GM20000 (cell line): ENCODE results near the gene HERC6.
"Not testable (repeated sequence)": the region's sequence is repeated elsewhere in the genome, so short reads cannot be mapped to it uniquely, and the experiment has no call there.

Experiments used
- DNase-seq: peaks from one replicate; pipeline ENCODE4 v3.0.0; 2012; ENCODE audit warnings: low spot score
- TF ChIP-seq, protein P1 (sequence below): IDR thresholded peaks from 2 replicates; pipeline ENCODE4 v1.5.1; 2012; ENCODE audit warnings: mild to moderate bottlenecking, control low read depth; ENCODE audit errors: extremely low read depth, missing control alignments

The HERC6 gene

DNA sequence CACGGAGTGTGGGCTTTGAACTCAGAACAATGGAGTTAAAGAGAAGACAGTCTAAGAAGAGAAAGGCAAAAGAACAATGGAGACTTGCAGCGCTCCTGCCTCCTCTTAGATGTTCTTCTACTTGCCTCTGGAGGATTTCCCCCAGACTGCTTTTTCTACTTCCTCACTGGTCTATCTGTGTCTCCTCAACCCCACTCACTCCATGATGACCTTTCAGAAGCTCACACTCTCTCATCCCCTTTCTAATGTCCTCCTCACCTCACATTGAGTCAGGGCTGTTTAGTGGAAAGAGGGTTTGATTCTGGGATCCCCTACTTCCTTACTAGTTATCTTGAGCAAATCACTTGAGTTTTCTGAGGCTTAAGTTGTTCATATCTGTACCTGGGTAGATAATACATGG lies 12.2 kb upstream of the HERC6 start:
- no peak for DNase-seq
- TF ChIP-seq, protein P1, sequence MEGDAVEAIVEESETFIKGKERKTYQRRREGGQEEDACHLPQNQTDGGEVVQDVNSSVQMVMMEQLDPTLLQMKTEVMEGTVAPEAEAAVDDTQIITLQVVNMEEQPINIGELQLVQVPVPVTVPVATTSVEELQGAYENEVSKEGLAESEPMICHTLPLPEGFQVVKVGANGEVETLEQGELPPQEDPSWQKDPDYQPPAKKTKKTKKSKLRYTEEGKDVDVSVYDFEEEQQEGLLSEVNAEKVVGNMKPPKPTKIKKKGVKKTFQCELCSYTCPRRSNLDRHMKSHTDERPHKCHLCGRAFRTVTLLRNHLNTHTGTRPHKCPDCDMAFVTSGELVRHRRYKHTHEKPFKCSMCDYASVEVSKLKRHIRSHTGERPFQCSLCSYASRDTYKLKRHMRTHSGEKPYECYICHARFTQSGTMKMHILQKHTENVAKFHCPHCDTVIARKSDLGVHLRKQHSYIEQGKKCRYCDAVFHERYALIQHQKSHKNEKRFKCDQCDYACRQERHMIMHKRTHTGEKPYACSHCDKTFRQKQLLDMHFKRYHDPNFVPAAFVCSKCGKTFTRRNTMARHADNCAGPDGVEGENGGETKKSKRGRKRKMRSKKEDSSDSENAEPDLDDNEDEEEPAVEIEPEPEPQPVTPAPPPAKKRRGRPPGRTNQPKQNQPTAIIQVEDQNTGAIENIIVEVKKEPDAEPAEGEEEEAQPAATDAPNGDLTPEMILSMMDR = no peak

DNA sequence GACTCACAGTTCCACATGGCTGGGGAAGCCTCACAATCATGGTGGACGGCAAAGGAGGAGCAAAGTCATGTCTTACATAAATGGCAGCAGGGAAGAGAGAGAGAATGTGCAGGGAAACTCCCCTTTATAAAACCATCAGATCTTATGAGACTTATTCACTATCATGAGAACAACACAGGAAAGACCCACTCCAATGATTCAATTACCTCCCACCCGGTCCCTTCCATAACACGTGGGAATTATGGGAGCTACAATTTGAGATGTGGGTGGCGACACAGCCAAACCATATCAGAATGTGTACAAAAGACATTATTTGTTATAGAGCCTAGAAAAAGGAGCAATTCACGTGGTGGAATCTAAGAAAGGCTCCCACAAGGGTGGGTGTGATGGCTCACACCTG lies 10.8 kb upstream of the HERC6 start:
- no peak for DNase-seq
- TF ChIP-seq, protein P1 = no peak

DNA sequence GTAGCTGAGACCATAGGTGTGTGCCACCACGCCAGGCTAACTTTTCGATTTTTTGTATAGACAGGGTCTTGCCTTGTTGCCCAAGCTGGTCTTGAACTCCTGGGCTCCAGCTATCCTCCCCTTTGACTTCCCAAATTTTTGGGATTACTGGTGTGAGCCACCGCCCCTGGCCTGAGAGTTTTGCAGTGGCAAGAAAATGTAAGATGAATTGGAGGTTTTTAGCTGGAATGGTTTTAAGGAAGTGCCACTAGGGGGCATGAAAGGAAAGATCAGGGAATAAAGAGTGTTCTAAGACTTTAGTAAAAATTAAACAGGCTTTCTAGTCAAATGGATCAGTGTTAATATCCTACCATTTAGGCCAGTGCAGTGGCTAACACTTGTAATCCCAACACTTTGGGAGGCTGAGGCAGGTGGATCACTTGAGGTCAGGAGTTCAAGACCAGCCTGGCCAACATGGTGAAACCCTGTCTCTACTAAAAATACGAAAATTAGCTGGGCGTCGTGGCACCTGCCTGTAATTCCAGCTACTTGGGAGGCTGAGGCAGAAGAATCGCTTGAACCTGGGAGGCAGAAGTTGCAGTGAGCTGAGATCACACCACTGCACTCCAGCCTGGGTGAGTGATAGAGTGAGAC lies 9.4 kb upstream of the HERC6 start:
- not testable (repeated sequence) for DNase-seq

DNA sequence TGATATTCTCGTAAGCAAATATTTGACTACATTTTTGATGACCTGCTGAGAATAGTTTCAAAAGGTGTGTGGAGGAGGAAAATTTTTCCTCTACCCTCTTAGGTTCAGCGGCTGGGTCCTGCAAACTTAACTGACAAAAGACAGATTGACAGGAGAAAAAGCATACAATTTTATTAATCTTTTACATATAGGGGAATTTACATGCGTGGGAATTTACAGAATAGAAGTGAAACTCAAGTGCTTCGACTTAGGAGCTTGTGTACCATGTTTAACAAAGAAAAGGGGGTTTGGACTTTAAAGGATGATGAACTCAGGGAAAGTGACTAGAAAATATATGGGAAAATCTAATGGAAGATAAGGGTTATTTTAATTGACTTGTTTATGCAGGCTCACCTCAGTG lies 2.5 kb downstream of the HERC6 start:
- DNase-seq = no peak
- TF ChIP-seq, protein P1 = no peak

DNA sequence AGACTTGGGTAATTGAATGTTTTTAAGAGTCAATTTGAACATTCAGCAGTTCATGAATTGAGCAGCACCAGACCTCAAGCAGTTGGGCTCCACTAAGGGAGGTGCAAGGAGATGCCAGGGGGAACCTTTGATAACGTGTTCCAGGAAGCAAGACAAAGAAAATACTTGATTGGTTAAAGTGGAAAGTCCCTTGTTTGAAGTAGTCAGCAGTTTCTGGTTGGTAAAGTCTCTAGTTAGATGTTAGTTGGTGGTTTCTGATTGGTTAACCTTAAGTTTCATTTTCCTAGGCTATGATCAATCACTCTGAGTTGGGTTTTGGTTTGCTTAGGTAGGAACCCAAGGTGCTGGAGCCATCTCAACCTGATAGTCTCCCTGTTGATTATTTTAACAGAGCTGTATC lies 4.0 kb downstream of the HERC6 start:
- DNase-seq = peak; percentile 37
- TF ChIP-seq, protein P1 = no peak

DNA sequence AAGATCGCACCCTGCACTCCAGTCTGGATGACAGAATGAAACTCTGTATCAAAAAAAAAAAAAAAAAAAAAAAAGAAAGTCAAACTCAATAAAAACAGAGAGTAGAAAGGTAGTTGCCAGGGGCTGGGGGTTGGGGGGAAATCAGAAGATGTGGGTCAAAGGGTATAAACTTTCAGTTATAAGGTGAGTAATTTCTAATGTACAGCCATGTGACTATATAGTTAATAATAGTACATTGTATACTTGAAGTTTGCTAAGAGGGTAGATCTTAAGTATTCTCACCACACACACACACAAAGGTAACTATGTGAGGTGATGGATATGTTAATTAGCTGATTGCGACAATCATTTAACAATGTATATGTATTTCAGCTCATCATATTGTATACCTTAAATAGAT lies 11.5 kb downstream of the HERC6 start:
- DNase-seq = no peak
- TF ChIP-seq, protein P1 = no peak

DNA sequence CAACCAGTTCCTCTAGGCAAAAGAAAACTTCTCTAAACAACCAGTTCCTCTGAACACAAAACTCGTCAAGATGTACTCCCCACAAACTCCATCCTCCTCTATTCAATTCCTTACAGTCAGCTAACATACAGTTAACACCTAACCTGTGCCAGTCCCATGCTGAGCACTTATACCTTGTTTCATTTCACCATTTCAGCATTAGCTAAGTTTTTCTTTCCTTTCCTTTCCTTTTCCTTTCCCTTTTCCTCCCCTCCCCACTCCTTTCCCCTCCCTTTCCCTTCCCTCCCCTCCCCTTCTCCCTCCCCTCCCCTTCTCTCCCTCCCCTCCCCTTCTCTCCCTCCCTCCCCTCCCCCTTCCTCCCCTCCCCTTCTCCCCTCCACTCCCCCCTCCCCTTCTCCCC lies 13.1 kb downstream of the HERC6 start:
- TF ChIP-seq, protein P1 = no peak
- no peak for DNase-seq

DNA sequence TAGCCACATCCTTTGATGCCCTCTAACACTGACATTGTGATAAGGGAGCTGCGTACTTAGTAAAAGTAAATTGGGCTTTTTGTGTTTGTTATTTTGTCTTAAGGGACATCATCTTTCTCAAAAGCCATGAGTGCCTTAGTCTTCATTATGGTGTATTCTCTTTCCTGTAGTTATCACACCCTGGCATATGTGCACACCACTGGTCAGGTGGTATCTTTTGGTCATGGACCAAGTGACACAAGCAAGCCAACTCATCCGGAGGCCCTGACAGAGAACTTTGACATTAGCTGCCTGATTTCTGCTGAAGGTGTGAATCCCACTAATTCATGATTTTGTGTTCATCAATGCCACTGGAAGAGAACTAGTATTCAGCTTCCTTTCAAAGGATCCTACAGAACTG lies 18.0 kb downstream of the HERC6 start:
- TF ChIP-seq, protein P1 = no peak
- DNase-seq = no peak
